ENCODE measurements around the gene HEG1.
A peak's percentile ranks its signal among the peaks of the same experiment; 100 is the strongest.

The HEG1 gene

GRCh38 chr3:125069968-125070745 lies 14.4 kb upstream of the HEG1 start:
- DNase-seq = no peak

- no peak for DNase-seq
Measured at GRCh38 chr3:125069452-125069851, 13.7 kb upstream of the HEG1 start.

GRCh38 chr3:125068265-125068664 lies 12.5 kb upstream of the HEG1 start:
- no peak for DNase-seq

- DNase-seq = no peak
Measured at GRCh38 chr3:125067225-125067624, 11.4 kb upstream of the HEG1 start.

- no peak for DNase-seq
Measured at GRCh38 chr3:125062904-125063618, 7.3 kb upstream of the HEG1 start.

GRCh38 chr3:125061646-125062045 lies 5.8 kb upstream of the HEG1 start:
- DNase-seq = no peak

GRCh38 chr3:125061170-125061569 lies 5.4 kb upstream of the HEG1 start:
- DNase-seq = no peak

GRCh38 chr3:125059488-125060245 lies 3.9 kb upstream of the HEG1 start:
- no peak for DNase-seq

GRCh38 chr3:125058959-125059358 lies 3.2 kb upstream of the HEG1 start:
- no peak for DNase-seq

- DNase-seq = no peak
Measured at GRCh38 chr3:125058529-125058928, 2.7 kb upstream of the HEG1 start.

- DNase-seq = no peak
Measured at GRCh38 chr3:125057186-125057850, 1.5 kb upstream of the HEG1 start.

- no peak for DNase-seq
Measured at GRCh38 chr3:125055331-125055912, 375 bp downstream of the HEG1 start.

GRCh38 chr3:125054449-125055329 lies 1.1 kb downstream of the HEG1 start:
- DNase-seq = no peak

- no peak for DNase-seq
Measured at GRCh38 chr3:125054062-125054448, 1.7 kb downstream of the HEG1 start.

- no peak for DNase-seq
Measured at GRCh38 chr3:125053304-125053699, 2.5 kb downstream of the HEG1 start.

GRCh38 chr3:125052624-125053303 lies 3.0 kb downstream of the HEG1 start:
- no peak for DNase-seq

GRCh38 chr3:125051715-125052581 lies 3.8 kb downstream of the HEG1 start:
- peak; percentile 74 for DNase-seq

- DNase-seq = no peak
Measured at GRCh38 chr3:125051205-125051604, 4.6 kb downstream of the HEG1 start.

- DNase-seq = no peak
Measured at GRCh38 chr3:125050488-125051090, 5.2 kb downstream of the HEG1 start.

GRCh38 chr3:125048282-125048681 lies 7.5 kb downstream of the HEG1 start:
- no peak for DNase-seq

Data from T-helper 9 cell (primary cell).